Brain microvascular endothelial cell (primary cell): Measurements from ENCODE around the gene MRO.
"Not testable (repeated sequence)": the region's sequence is repeated elsewhere in the genome, so short reads cannot be mapped to it uniquely, and the experiment has no call there.

Experiments used
- DNase-seq: peaks from one replicate; pipeline ENCODE4 v3.0.0-alpha.2; 2020
- H3K27ac ChIP-seq: fragments of 250-450 bp; sonication (Bioruptor Pico); 2 replicates; pipeline ENCODE4 v1.5.1; 2020; ENCODE audit warnings: mild to moderate bottlenecking, moderate library complexity
- H3K27me3 ChIP-seq: fragments of 250-450 bp; sonication (Bioruptor Pico); replicated peaks from 2 replicates; pipeline ENCODE4 v1.5.1; 2020; ENCODE audit warnings: mild to moderate bottlenecking
- H3K36me3 ChIP-seq: fragments of 250-450 bp; sonication (Bioruptor Pico); replicated peaks from 2 replicates; pipeline ENCODE4 v1.5.1; 2020; ENCODE audit warnings: mild to moderate bottlenecking
- H3K4me3 ChIP-seq: 2 replicates; pipeline ENCODE4 v1.5.1; 2011; ENCODE audit warnings: low read depth, mild to moderate bottlenecking, control low read depth, low read length, moderate library complexity
- in situ Hi-C: cut with HindIII; loops from 2 replicates; pipeline ENCODE4 v1.10.0; 2017; ENCODE audit warnings: low sequenced_read_pairs, low pct_ligation_motif_present
- TF ChIP-seq, protein P1 (sequence below): IDR thresholded peaks from 2 replicates; pipeline ENCODE4 v1.5.1; 2011; ENCODE audit warnings: low read depth, mild to moderate bottlenecking, moderate library complexity, low read length, control low read depth, inconsistent platforms; ENCODE audit errors: missing control alignments

MRO gene

DNA sequence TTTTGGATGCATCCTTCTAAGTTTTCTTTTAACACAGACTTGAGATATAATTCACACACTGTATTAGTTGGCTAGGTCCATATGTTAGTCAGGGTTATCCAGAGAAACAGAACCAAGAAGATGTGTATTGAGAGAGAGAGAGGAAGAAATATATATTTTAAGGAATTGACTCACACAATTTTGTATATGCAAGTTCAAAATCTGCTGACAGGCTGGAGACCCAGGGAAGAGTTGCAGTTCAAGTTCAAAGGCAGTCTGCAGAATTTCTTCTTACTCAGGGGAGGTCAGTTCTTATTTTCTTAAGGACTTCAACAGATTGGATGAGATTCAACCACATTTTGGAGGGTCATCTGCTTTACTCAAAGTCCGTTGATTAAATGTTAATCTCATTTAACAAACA lies 23.0 kb upstream of the MRO start:
- Histone ChIP-seq H3K4me3 (no peak overlapping the region), H3K27ac (no peak overlapping the region), H3K27me3 (no peaks in the 10 kb centered on the region), H3K36me3 (no peaks in the 10 kb centered on the region)
- no peak for DNase-seq
- TF ChIP-seq, protein P1, sequence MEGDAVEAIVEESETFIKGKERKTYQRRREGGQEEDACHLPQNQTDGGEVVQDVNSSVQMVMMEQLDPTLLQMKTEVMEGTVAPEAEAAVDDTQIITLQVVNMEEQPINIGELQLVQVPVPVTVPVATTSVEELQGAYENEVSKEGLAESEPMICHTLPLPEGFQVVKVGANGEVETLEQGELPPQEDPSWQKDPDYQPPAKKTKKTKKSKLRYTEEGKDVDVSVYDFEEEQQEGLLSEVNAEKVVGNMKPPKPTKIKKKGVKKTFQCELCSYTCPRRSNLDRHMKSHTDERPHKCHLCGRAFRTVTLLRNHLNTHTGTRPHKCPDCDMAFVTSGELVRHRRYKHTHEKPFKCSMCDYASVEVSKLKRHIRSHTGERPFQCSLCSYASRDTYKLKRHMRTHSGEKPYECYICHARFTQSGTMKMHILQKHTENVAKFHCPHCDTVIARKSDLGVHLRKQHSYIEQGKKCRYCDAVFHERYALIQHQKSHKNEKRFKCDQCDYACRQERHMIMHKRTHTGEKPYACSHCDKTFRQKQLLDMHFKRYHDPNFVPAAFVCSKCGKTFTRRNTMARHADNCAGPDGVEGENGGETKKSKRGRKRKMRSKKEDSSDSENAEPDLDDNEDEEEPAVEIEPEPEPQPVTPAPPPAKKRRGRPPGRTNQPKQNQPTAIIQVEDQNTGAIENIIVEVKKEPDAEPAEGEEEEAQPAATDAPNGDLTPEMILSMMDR = no peak
- in situ Hi-C loops = no loop called here

- in situ Hi-C loops = no loop called here
- H3K27ac ChIP-seq = no peak overlapping the region
- DNase-seq = no peak
Measured at GRCh38 chr18:50839996-50840395, 20.2 kb upstream of the MRO start.

GRCh38 chr18:50839341-50839740 lies 19.5 kb upstream of the MRO start:
- DNase-seq = no peak
- Histone ChIP-seq H3K4me3 (no peak overlapping the region), H3K27ac (no peak overlapping the region), H3K27me3 (no peaks in the 10 kb centered on the region), H3K36me3 (no peaks in the 10 kb centered on the region)
- in situ Hi-C loops = no loop called here
- TF ChIP-seq, protein P1 = no peak

More at GRCh38 chr18:50839996-50840395, 20.2 kb upstream of the MRO start:
- H3K36me3 ChIP-seq = no peaks in the 10 kb centered on the region
- H3K27me3 ChIP-seq = no peaks in the 10 kb centered on the region
- TF ChIP-seq, protein P1 = no peak
- no peak overlapping the region for H3K4me3 ChIP-seq

- no peaks in the 10 kb centered on the region for H3K27me3 ChIP-seq
- in situ Hi-C loops = no loop called here
- H3K36me3 ChIP-seq = no peaks in the 10 kb centered on the region
- DNase-seq = peak; percentile 17
- H3K27ac ChIP-seq = no peak overlapping the region
- H3K4me3 ChIP-seq = no peak overlapping the region
- TF ChIP-seq, protein P1 = no peak
Measured at GRCh38 chr18:50836521-50836957, 16.7 kb upstream of the MRO start.

DNA sequence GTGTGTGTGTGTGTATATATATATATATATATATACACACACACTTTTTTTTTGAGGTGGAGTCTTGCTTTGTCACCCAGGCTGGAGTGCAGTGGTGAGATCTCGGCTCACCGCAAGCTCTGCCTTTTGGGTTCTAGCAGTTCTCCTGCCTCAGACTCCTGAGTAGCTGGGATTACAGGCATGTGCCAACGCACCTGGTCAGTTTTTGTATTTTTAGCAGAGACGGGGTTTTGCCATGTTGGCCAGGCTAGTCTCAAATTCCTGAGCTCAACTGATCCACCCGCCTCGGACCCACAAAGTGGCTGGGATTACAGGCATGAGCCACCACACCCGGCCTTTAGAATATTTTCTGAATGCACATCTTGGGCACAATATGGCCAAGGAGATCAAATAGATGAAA lies 13.7 kb upstream of the MRO start:
- DNase-seq, in situ Hi-C loops, H3K27ac ChIP-seq, H3K4me3 ChIP-seq, H3K36me3 ChIP-seq, H3K27me3 ChIP-seq: not testable (repeated sequence)

DNA sequence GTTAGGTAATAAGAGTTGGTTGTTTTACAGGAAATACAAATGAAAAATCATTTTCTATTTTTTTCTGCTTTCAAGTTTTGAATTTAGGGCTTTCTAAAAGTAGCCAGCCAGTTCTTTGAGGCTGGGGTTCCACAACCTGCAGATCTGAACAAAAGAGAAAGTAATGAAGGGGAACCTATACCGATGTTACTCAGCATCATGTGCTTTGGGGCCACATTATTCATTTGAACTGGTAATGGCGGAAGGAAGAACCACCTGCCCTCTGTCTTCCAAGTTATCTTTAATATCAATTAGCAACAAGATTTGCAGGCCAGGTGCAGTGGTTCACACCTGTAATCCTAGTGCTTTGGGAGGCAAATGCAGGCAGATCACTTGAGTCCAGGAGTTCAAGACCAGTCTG lies 12.9 kb upstream of the MRO start:
- H3K36me3 ChIP-seq = no peaks in the 10 kb centered on the region

More for the DNA sequence above, 12.9 kb upstream of the MRO start:
- Histone ChIP-seq H3K4me3 (no peak overlapping the region), H3K27ac (no peak overlapping the region), H3K27me3 (no peaks in the 10 kb centered on the region)
- DNase-seq = no peak
- TF ChIP-seq, protein P1 = no peak
- in situ Hi-C loops = no loop called here
